Activated T-cell treated with anti-CD3 and anti-CD28 coated beads, Interleukin-2, amount 50 U/mL, for 4 hours (primary cell): ENCODE measurements around the gene STXBP5L. TPM values are rescaled to one million over a fixed set of nuclear protein-coding genes. Genes with fewer than 3 reads are reported as not detected.
"Not testable (repeated sequence)": the region's sequence is repeated elsewhere in the genome, so short reads cannot be mapped to it uniquely, and the experiment has no call there.

ENCODE experiments used
- ATAC-seq, 2 donors: fragments of 200-7000 bp; cut with Tn5 transposase; one replicate each; pipeline ENCODE4 v1.10.0; 2021
- DNase-seq: peaks from one replicate; pipeline ENCODE4 v3.0.0-alpha.2; 2020
- H3K27me3 Mint-ChIP-seq: one replicate; pipeline ENCODE4 v1.8.0; 2021; ENCODE audit warnings: low read depth, mixed read lengths
- H3K36me3 Mint-ChIP-seq: one replicate; pipeline ENCODE4 v1.8.0; 2022; ENCODE audit warnings: mixed read lengths; ENCODE audit not compliant: insufficient read depth
- H3K4me1 Mint-ChIP-seq: one replicate; pipeline ENCODE4 v1.8.0; 2021; ENCODE audit warnings: low read depth, mixed read lengths
- H3K4me3 Mint-ChIP-seq: one replicate; pipeline ENCODE4 v1.8.0; 2021; ENCODE audit warnings: mild to moderate bottlenecking, moderate library complexity, mixed read lengths
- H3K9me3 Mint-ChIP-seq: one replicate; pipeline ENCODE4 v1.8.0; 2021; ENCODE audit warnings: mixed read lengths
- total RNA-seq, 3 donors: library from RNA; stranded (reverse); gene quantifications; one replicate each; pipeline ENCODE4 v1.2.1, GENCODE V29; 2021

Gene STXBP5L
- total RNA-seq, 3 donors from 2014 or later = not detected

GRCh38 chr3:121231872-121232271, 323.9 kb downstream of the STXBP5L start:
- Mint-ChIP-seq H3K4me3 (no peak overlapping the region), H3K9me3 (no peaks in the 10 kb centered on the region), H3K4me1 (no peaks in the 10 kb centered on the region), H3K27me3 (no peaks in the 10 kb centered on the region), H3K36me3 (no peaks in the 10 kb centered on the region)
- DNase-seq (no peak), ATAC-seq (no peak)

- H3K4me3 Mint-ChIP-seq = no peak overlapping the region
- no peaks in the 10 kb centered on the region for H3K4me1 Mint-ChIP-seq
- DNase-seq (no peak), ATAC-seq (no peak)
- H3K36me3 Mint-ChIP-seq = no peaks in the 10 kb centered on the region
- H3K9me3 Mint-ChIP-seq = no peaks in the 10 kb centered on the region
- peaks cover 2% of the 10 kb centered on the region for H3K27me3 Mint-ChIP-seq
Measured at GRCh38 chr3:121232309-121233225, 324.6 kb downstream of the STXBP5L start.

GRCh38 chr3:121243208-121243607, 335.2 kb downstream of the STXBP5L start:
- Mint-ChIP-seq H3K9me3 (peaks cover 3% of the 10 kb centered on the region), H3K4me3 (no peak overlapping the region), H3K4me1 (no peaks in the 10 kb centered on the region), H3K36me3 (no peaks in the 10 kb centered on the region), H3K27me3 (no peaks in the 10 kb centered on the region)
- ATAC-seq (no peak), DNase-seq (no peak)

- ATAC-seq (no peak), DNase-seq (no peak)
- Mint-ChIP-seq H3K4me3 (no peak overlapping the region), H3K9me3 (peaks cover 5% of the 10 kb centered on the region), H3K36me3 (no peaks in the 10 kb centered on the region), H3K27me3 (peaks cover 3% of the 10 kb centered on the region), H3K4me1 (no peaks in the 10 kb centered on the region)
Measured at GRCh38 chr3:121252676-121253075, 344.7 kb downstream of the STXBP5L start.

- Mint-ChIP-seq H3K27me3 (no peaks in the 10 kb centered on the region), H3K4me3 (no peak overlapping the region), H3K9me3 (peaks cover 10% of the 10 kb centered on the region), H3K4me1 (no peaks in the 10 kb centered on the region), H3K36me3 (no peaks in the 10 kb centered on the region)
- DNase-seq = no peak
- no peak for ATAC-seq
Measured at GRCh38 chr3:121269389-121269788, 361.4 kb downstream of the STXBP5L start.

GRCh38 chr3:121274411-121274810, 366.4 kb downstream of the STXBP5L start:
- peaks cover 29% of the 10 kb centered on the region for H3K9me3 Mint-ChIP-seq
- no peak overlapping the region for H3K4me3 Mint-ChIP-seq
- DNase-seq = no peak
- H3K27me3 Mint-ChIP-seq = no peaks in the 10 kb centered on the region
- H3K4me1 Mint-ChIP-seq = no peaks in the 10 kb centered on the region
- ATAC-seq = no peak
- no peaks in the 10 kb centered on the region for H3K36me3 Mint-ChIP-seq

GRCh38 chr3:121295452-121295851, 387.4 kb downstream of the STXBP5L start:
- H3K27me3 Mint-ChIP-seq = no peaks in the 10 kb centered on the region
- H3K9me3 Mint-ChIP-seq = peaks cover 3% of the 10 kb centered on the region
- no peaks in the 10 kb centered on the region for H3K36me3 Mint-ChIP-seq
- no peak overlapping the region for H3K4me3 Mint-ChIP-seq
- ATAC-seq (no peak), DNase-seq (no peak)
- H3K4me1 Mint-ChIP-seq = no peaks in the 10 kb centered on the region

- Mint-ChIP-seq H3K9me3 (peaks cover 3% of the 10 kb centered on the region), H3K27me3 (no peaks in the 10 kb centered on the region), H3K4me3 (no peak overlapping the region), H3K4me1 (no peaks in the 10 kb centered on the region), H3K36me3 (no peaks in the 10 kb centered on the region)
- ATAC-seq = no peak
- no peak for DNase-seq
Measured at GRCh38 chr3:121295979-121296378, 388.0 kb downstream of the STXBP5L start.

GRCh38 chr3:121324320-121324719, 416.3 kb downstream of the STXBP5L start:
- no peaks in the 10 kb centered on the region for H3K36me3 Mint-ChIP-seq
- no peak for DNase-seq
- H3K9me3 Mint-ChIP-seq = no peaks in the 10 kb centered on the region
- ATAC-seq = no peak
- no peaks in the 10 kb centered on the region for H3K27me3 Mint-ChIP-seq
- no peaks in the 10 kb centered on the region for H3K4me1 Mint-ChIP-seq
- H3K4me3 Mint-ChIP-seq = no peak overlapping the region

GRCh38 chr3:121330118-121330517, 422.1 kb downstream of the STXBP5L start:
- Mint-ChIP-seq H3K36me3 (no peaks in the 10 kb centered on the region), H3K9me3 (no peaks in the 10 kb centered on the region), H3K27me3 (peaks cover 9% of the 10 kb centered on the region), H3K4me1 (no peaks in the 10 kb centered on the region), H3K4me3 (no peak overlapping the region)
- no peak for DNase-seq
- no peak for ATAC-seq

- Mint-ChIP-seq H3K36me3 (no peaks in the 10 kb centered on the region), H3K27me3 (peaks cover 9% of the 10 kb centered on the region), H3K4me3 (no peak overlapping the region), H3K4me1 (no peaks in the 10 kb centered on the region), H3K9me3 (no peaks in the 10 kb centered on the region)
- ATAC-seq = no peak
- no peak for DNase-seq
Measured at GRCh38 chr3:121330634-121331033, 422.6 kb downstream of the STXBP5L start.

- H3K36me3 Mint-ChIP-seq, H3K27me3 Mint-ChIP-seq, H3K4me3 Mint-ChIP-seq, H3K4me1 Mint-ChIP-seq, DNase-seq, ATAC-seq: not testable (repeated sequence)
- peaks cover 35% of the 10 kb centered on the region for H3K9me3 Mint-ChIP-seq
Measured at GRCh38 chr3:121355960-121356359, 448.0 kb downstream of the STXBP5L start.

GRCh38 chr3:121362035-121362734, 454.2 kb downstream of the STXBP5L start:
- H3K36me3 Mint-ChIP-seq = no peaks in the 10 kb centered on the region

GRCh38 chr3:121388308-121388707, 480.3 kb downstream of the STXBP5L start:
- H3K4me1 Mint-ChIP-seq, H3K27me3 Mint-ChIP-seq, ATAC-seq, H3K9me3 Mint-ChIP-seq, H3K36me3 Mint-ChIP-seq, DNase-seq, H3K4me3 Mint-ChIP-seq: not testable (repeated sequence)

More at GRCh38 chr3:121362035-121362734, 454.2 kb downstream of the STXBP5L start:
- Mint-ChIP-seq H3K4me1 (no peaks in the 10 kb centered on the region), H3K9me3 (peaks cover 20% of the 10 kb centered on the region), H3K4me3 (no peak overlapping the region), H3K27me3 (no peaks in the 10 kb centered on the region)
- DNase-seq (no peak), ATAC-seq (no peak)

- H3K27me3 Mint-ChIP-seq = peaks cover 29% of the 10 kb centered on the region
- not testable (repeated sequence) for H3K9me3 Mint-ChIP-seq, ATAC-seq, H3K36me3 Mint-ChIP-seq, H3K4me1 Mint-ChIP-seq, H3K4me3 Mint-ChIP-seq, DNase-seq
Measured at GRCh38 chr3:121395967-121396366, 488.0 kb downstream of the STXBP5L start.
